ENCODE results near the gene TROAP.
"Not testable (repeated sequence)": the region's sequence is repeated elsewhere in the genome, so short reads cannot be mapped to it uniquely, and the experiment has no call there.

Gene TROAP, protein sequence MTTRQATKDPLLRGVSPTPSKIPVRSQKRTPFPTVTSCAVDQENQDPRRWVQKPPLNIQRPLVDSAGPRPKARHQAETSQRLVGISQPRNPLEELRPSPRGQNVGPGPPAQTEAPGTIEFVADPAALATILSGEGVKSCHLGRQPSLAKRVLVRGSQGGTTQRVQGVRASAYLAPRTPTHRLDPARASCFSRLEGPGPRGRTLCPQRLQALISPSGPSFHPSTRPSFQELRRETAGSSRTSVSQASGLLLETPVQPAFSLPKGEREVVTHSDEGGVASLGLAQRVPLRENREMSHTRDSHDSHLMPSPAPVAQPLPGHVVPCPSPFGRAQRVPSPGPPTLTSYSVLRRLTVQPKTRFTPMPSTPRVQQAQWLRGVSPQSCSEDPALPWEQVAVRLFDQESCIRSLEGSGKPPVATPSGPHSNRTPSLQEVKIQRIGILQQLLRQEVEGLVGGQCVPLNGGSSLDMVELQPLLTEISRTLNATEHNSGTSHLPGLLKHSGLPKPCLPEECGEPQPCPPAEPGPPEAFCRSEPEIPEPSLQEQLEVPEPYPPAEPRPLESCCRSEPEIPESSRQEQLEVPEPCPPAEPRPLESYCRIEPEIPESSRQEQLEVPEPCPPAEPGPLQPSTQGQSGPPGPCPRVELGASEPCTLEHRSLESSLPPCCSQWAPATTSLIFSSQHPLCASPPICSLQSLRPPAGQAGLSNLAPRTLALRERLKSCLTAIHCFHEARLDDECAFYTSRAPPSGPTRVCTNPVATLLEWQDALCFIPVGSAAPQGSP

DNA sequence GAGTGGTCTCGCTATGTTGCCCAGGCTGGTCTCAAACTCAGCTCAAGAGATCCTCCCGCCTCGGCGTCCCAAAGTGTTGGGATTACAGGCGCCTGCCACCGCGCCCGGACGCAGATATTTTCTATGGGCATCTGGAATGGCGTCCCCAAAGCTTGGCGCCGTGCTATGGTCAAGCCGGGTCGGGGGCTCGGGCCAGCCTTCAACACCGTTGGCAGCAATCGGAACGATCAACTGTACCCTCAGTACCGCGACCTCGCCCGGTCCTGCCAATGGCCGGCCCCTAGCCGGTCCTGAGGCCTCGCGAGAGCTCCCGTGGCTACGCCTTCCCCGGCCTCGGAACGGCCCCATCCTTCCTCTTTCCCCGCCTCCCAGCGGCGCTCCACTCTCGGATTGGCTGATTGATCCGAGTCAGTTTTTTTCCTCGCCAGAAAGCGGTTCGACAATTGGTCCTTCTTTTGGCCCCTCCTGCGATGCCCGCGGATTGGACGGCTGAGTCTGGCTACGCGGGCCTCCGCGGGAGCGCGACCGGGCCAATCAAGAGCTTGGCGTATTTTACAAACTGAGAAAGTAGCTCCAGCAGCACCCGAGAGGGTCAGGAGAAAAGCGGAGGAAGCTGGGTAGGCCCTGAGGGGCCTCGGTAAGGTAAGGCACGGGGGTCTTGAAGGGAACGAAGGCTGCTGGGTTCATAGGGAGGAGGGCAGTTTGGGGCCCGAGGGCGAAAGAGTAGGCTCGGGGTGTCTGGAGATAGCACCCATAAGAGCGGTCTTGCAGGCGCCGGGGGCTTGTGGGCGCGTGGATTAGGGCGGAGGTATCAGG, at the start of gene TROAP:
TROAP (plus strand) TSS at position 548 of the 816 bp plus-strand sequence. CDS start 354 bp downstream, outside the sequence.
- peak within 1 kb of the TSS; percentile 89 for H3K27ac Mint-ChIP-seq
- no peaks in the 10 kb centered on the region for H3K9me3 Mint-ChIP-seq (ENCODE audit: low read depth)
- no peaks in the 10 kb centered on the region for H3K36me3 Mint-ChIP-seq
- H3K27me3 Mint-ChIP-seq: no peaks in the 10 kb centered on the region
- peaks cover 15% of the 10 kb centered on the region for H3K4me1 Mint-ChIP-seq (ENCODE audit: low read depth)
- peak within 1 kb of the TSS; percentile 95 for H3K4me3 Mint-ChIP-seq

DNA sequence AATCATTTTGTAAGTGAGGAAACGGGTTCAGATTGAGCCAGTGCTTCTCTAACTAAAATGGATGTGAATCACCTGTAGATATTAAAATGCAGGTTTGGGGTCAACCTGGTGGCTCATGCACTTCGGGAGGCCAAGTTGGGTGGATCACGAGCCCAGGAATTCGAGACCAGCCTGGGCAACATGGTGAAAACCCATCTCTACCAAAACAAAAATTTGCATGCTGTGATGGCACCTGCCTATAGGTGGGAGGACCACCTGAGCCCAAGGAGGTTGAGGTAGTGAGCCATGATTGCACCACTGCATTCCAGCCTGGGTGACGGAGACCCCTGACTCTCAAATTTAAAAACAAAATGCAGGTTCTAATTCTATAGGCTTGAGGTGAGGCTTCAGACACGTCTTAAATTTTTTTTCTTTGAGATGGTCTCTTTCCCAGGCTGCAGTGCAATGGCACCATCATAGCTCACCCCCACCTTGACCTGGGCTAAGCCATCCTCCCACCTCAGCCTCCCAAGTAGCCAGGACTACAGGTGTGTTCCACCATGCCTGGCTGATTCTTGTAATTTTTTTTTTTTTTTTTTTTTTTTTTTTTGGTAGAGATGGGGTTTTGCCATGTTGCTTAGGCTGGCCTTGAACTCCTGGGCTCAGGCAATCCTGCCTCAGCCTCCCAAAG, 49.2 kb upstream of the TROAP start:
- peaks cover 14% of the 10 kb centered on the region for H3K36me3 Mint-ChIP-seq
- no peak overlapping the region for H3K27ac Mint-ChIP-seq
- H3K27me3 Mint-ChIP-seq: no peaks in the 10 kb centered on the region
- H3K4me3 Mint-ChIP-seq: no peak overlapping the region
- H3K4me1 Mint-ChIP-seq (ENCODE audit: low read depth): peaks cover 5% of the 10 kb centered on the region
- no peaks in the 10 kb centered on the region for H3K9me3 Mint-ChIP-seq (ENCODE audit: low read depth)

DNA sequence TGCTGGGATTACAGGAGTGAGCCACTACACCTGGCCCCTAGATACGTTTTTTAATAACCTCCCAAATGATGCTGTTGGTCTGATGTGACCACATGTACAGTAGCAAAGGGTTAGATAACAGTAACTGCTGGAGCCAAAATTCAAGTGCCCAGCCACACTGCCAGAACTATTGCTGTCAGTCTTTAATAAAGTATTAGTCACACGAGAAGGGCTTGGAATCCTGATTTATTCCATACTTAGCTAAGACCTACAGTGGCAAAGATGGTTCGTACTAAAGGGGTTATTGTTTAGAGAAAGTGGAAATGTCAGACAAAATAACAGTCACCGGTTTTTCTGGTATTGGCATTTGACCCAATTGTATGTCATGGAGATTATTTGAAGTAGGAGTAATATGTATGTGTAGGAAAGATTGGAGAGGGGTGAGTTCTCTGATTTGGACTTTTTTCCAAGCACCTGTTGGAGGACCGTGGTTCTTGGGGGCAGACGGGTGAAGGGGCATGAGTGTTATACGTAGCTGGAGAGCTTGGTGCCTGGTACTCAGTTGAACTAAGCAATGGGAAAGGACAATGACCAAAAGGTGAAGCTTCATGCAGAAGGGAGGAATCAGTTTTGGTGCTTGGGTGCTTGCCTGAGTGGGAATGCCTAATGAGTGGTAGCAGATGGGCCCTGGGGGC, 48.5 kb upstream of the TROAP start:
- Mint-ChIP-seq H3K4me3 (no peak overlapping the region), H3K4me1 (ENCODE audit: low read depth) (no peaks in the 10 kb centered on the region), H3K27ac (no peak overlapping the region), H3K36me3 (peaks cover 14% of the 10 kb centered on the region), H3K9me3 (ENCODE audit: low read depth) (no peaks in the 10 kb centered on the region), H3K27me3 (no peaks in the 10 kb centered on the region)

DNA sequence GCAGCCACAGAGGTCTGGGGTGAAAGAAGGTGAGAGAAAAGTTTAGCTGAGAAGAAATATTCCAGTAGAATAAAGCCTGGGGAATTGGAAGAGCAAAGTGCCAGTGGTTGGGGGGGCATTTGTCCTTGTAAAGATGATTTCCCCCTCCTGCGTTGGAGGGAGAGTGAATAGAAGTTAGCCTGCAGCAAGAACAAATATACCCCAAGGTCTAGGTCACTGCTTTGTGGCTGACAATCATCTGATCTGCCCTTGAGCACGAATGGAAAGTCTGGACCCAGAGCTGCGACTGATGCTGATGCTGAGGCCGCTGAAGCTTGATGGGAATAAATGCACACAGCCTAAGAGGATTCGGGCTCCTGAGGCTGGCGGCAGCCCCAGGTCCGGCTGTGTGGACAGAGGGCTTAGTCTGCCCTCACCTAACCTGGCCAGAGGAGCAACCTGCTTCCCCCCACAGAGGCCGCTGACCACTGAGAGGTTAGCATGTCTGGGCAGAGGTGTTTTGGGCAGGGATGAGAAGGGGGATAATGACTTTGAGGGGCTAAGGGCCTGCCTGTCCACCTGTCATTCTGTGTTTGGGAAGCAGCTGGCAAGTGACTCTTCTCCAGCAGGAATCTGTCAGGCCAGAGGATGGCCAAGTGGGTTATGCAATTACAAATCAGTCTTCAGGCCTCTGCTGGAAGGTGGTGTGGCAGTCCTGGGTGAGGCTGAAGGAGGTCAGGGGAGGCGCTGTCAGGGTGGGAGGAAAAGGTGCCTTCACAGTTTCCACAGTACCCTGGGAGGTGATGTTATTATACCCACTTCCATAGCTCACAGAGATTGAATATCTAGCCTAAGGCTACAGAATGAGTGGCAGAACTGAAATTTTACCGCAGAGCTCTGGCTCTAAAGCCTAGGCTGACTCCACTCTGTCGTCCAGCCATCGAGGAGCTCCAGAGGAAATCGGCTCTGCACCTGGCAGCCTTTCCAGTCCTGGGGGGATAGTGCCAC, 46.5 kb upstream of the TROAP start:
- Mint-ChIP-seq H3K27me3 (peaks cover 3% of the 10 kb centered on the region), H3K9me3 (ENCODE audit: low read depth) (no peaks in the 10 kb centered on the region), H3K36me3 (peaks cover 5% of the 10 kb centered on the region), H3K27ac (no peak overlapping the region), H3K4me3 (no peak overlapping the region), H3K4me1 (ENCODE audit: low read depth) (no peaks in the 10 kb centered on the region)

DNA sequence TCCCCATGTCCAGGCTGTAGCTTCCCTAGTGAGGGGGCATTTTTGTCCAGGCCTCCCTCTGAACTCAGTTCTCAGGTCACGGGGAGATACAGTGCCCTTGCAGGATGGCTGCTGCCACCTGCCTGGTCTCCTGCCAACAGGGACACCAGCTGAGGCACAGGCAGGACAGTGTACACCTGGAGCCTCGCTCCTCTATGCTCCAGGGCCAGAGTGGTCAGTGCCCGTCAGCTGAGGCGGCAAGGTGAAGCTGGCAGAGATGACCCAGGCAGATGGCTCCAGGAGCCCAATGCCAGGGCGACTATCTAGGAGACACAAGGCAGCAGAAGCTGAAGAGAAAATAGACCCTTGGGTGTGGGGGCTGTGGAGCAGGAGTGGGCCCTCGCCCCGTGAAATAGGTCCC, 45.6 kb upstream of the TROAP start:
- H3K36me3 Mint-ChIP-seq: peaks cover 5% of the 10 kb centered on the region
- no peaks in the 10 kb centered on the region for H3K4me1 Mint-ChIP-seq (ENCODE audit: low read depth)
- no peak overlapping the region for H3K4me3 Mint-ChIP-seq
- H3K27me3 Mint-ChIP-seq: peaks cover 3% of the 10 kb centered on the region
- H3K27ac Mint-ChIP-seq: no peak overlapping the region
- no peaks in the 10 kb centered on the region for H3K9me3 Mint-ChIP-seq (ENCODE audit: low read depth)

DNA sequence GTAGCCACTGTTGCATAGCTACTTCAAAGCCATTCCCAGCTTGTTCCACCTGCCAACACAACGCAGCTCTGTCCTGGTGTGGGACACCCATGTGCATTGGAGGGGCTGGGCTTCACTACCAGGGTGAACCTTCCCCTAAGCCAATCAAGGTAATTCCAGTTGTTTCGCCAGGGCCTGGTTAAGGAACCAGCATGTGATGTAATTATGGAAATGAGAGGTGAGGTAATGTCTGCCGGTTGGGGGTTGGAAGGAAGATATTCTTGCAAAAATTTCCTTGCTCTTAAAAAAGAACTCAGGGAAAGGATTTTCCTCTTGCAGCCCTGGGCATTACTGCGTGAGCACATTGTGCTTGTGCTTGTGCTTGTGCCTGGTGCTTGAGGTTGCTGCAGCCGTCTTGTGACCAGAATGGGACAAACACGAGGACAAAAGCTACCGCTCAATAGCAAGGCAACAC, 43.3 kb upstream of the TROAP start:
- no peaks in the 10 kb centered on the region for H3K9me3 Mint-ChIP-seq (ENCODE audit: low read depth)
- H3K4me1 Mint-ChIP-seq (ENCODE audit: low read depth): no peaks in the 10 kb centered on the region
- no peak overlapping the region for H3K27ac Mint-ChIP-seq
- H3K4me3 Mint-ChIP-seq: no peak overlapping the region
- H3K36me3 Mint-ChIP-seq: no peaks in the 10 kb centered on the region
- H3K27me3 Mint-ChIP-seq: peaks cover 3% of the 10 kb centered on the region

DNA sequence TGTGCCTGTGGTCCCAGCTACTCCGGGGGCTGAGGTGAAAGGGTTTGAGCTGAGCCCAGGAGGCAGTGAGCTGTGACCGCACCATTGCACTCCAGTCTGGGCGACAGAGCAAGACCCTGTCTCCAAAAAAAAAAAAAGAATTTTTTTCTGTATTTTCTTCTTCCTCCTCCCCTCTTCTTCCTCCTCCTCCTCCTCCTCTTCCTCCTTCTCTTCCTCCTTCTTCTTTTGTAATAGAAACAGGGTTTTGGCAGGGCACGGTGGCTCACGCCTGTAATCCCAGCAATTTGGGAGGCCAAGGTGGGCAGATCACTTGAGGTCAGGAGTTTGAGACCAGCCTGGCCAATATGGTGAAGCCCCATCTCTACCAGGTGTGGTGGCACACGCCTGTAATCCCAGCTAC, 42.5 kb upstream of the TROAP start:
- not testable (repeated sequence) for H3K36me3 Mint-ChIP-seq; H3K27ac Mint-ChIP-seq; H3K9me3 Mint-ChIP-seq (ENCODE audit: low read depth); H3K27me3 Mint-ChIP-seq; H3K4me1 Mint-ChIP-seq (ENCODE audit: low read depth); H3K4me3 Mint-ChIP-seq

DNA sequence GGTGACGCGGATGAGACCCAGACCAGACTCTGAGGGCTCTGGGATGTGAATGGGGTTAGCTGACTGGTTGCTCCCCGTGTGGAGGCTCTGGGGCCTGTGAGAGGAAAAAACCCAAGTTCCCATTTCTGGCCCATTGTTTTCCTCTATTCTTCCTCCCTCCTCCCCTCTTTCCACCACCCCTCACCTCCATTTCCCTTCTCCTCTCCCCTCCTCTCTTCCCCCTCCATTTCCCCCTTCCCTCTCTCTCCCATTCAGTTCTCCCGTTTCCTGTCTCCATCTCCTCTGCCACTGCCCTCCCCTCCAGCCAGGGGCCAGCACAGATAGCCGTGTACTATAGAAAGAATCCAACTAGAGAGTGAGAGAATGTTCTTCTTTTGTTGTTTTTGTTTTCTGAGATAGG, 40.8 kb upstream of the TROAP start:
- Mint-ChIP-seq H3K9me3 (ENCODE audit: low read depth) (no peaks in the 10 kb centered on the region), H3K27me3 (peaks cover 7% of the 10 kb centered on the region), H3K4me3 (no peak overlapping the region), H3K36me3 (no peaks in the 10 kb centered on the region), H3K4me1 (ENCODE audit: low read depth) (no peaks in the 10 kb centered on the region), H3K27ac (no peak overlapping the region)

DNA sequence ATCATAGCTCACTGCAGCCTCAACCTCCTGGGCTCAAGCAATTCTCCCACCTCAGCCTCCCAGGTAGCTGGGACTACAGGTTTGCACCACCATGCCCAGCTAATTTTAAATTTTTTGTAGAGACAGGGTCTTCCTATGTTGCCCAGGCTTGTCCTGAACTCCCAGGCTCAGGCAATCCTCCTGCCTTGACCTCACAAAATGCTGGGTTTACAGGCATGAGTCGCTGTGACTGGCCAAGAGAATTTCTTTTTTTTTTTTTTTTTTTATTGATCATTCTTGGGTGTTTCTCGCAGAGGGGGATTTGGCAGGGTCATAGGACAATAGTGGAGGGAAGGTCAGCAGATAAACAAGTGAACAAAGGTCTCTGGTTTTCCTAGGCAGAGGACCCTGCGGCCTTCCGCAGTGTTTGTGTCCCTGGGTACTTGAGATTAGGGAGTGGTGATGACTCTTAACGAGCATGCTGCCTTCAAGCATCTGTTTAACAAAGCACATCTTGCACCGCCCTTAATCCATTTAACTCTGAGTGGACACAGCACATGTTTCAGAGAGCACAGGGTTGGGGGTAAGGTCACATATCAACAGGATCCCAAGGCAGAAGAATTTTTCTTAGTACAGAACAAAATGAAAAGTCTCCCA, 40.2 kb upstream of the TROAP start:
- H3K4me3 Mint-ChIP-seq; H3K9me3 Mint-ChIP-seq (ENCODE audit: low read depth); H3K4me1 Mint-ChIP-seq (ENCODE audit: low read depth); H3K27ac Mint-ChIP-seq; H3K36me3 Mint-ChIP-seq: not testable (repeated sequence)
- peaks cover 11% of the 10 kb centered on the region for H3K27me3 Mint-ChIP-seq

DNA sequence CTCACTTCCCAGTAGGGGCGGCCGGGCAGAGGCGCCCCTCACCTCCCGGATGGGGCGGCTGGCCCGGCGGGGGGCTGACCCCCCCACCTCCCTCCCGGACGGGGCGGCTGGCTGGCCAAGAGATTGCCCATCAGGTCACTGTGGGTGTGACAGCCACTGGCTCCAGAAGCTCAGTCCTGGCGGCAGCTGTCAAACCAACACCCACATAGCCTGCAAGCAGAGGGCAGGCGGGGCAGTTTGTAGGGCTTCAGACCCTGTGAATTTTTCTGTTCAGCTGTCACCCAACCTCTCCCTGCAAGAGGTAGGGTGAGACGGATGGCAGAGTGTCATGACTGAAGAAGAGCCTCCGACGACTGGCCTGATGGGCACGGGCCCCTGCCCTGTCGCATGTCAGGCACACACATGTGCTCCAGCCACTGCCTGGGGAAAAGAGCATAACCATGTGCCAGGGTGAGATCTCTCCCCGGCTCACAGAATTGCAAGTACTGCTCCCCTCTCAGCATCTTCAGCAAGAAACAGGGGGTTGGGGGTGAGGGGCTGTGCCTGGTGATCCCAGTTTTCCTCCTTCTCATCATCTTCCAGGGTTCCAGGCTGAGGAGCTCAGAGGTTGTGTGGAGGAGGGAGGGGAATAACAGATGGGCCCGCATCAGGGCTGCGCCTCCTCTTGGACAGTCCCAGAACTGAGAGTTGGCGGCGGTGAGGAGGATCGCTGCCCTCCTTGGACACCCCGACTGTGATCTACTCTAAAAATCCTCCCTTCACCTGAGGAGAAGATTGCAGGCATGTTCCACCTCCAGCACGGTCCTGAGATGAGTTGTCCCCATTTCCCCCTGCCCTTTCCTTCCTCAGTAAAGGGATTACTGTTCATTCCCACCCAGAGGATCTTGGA, 39.3 kb upstream of the TROAP start:
- Mint-ChIP-seq H3K27ac (no peak overlapping the region), H3K27me3 (peaks cover 17% of the 10 kb centered on the region), H3K4me1 (ENCODE audit: low read depth) (no peaks in the 10 kb centered on the region), H3K4me3 (no peak overlapping the region), H3K9me3 (ENCODE audit: low read depth) (no peaks in the 10 kb centered on the region), H3K36me3 (no peaks in the 10 kb centered on the region)

DNA sequence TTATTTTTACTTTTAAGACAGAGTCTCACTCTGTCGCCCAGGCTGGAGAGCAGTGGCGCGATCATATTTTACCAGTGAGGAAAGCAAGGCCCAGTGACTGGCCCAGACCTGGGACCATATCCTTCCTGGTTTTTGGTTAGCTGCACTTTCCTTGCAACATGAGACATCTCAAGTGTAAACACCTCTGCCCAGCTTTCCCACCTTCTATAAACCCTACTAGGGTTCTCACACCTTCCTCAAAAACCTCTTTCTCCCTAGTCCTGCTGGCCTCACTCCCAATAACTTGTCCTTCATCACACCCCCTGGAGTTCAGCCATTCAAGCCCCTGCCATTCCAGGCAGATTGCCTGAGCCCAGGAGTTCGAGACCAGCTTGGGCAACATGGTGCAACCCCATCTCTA, 38.4 kb upstream of the TROAP start:
- Mint-ChIP-seq H3K36me3 (no peaks in the 10 kb centered on the region), H3K27me3 (peaks cover 17% of the 10 kb centered on the region), H3K9me3 (ENCODE audit: low read depth) (no peaks in the 10 kb centered on the region), H3K4me1 (ENCODE audit: low read depth) (no peaks in the 10 kb centered on the region), H3K4me3 (no peak overlapping the region), H3K27ac (no peak overlapping the region)

DNA sequence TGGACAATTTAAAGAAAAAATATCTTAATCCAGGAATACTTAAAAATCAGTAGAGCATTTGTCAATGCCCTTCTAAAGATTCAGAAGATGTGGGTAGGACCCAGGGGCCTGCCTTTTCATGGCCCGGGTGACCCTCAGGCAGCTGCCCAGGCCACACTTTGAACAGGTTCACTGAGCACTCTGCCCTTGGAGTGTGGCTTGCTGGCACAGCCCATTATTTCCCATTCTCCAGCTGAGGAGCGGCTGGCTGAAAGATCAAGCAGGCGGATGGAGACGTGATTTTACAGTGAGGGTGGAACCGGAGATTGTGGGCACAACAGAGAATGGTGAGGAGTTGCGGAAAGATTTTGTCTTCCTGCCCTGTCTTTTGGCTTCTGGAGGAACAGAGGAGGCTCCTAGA, 35.2 kb upstream of the TROAP start:
- Mint-ChIP-seq H3K27me3 (peaks cover 15% of the 10 kb centered on the region), H3K9me3 (ENCODE audit: low read depth) (no peaks in the 10 kb centered on the region), H3K36me3 (no peaks in the 10 kb centered on the region), H3K27ac (no peak overlapping the region), H3K4me3 (no peak overlapping the region), H3K4me1 (ENCODE audit: low read depth) (no peaks in the 10 kb centered on the region)
